Gastroesophageal sphincter (tissue), 4 donors: ENCODE data around the gene DISP2. TPM values are rescaled to one million over a fixed set of nuclear protein-coding genes. Genes with fewer than 3 reads are reported as not detected.

Source experiments
- ATAC-seq: fragments of 150-250 bp; one replicate; pipeline ENCODE4 v1.9.1; 2016; ENCODE audit warnings: mild to moderate bottlenecking, moderate library complexity
- H3K27ac ChIP-seq, 4 donors: fragments of 200-600 bp; sonication (generic) in 3 of 4; 1 replicate in 3 of 4; 2 replicates in 1 of 4; pipeline ENCODE4 v1.5.1; 2016 to 2019
- H3K27me3 ChIP-seq: fragments of 200-600 bp; sonication (generic); one replicate; pipeline ENCODE4 v1.5.1; 2019
- H3K36me3 ChIP-seq, 2 donors: fragments of 200-600 bp; sonication (generic); one replicate each; pipeline ENCODE4 v1.5.1; 2019; ENCODE audit warnings: control low read depth in 1 of 2
- H3K4me1 ChIP-seq, 3 donors: fragments of 200-600 bp; sonication (generic); 1 replicate in 2 of 3; 2 replicates in 1 of 3; pipeline ENCODE4 v1.5.1; 2016 to 2019; ENCODE audit warnings: control low read depth in 2 of 3
- H3K4me3 ChIP-seq, 2 donors: fragments of 200-600 bp; sonication (generic); one replicate each; pipeline ENCODE4 v1.5.1; 2019; ENCODE audit warnings: mild to moderate bottlenecking in 1 of 2, moderate library complexity in 1 of 2
- H3K9me3 ChIP-seq, 3 donors: fragments of 200-600 bp; sonication (generic); one replicate each; pipeline ENCODE4 v1.5.1; 2017 to 2019; ENCODE audit warnings: control low read depth in 2 of 3
- CTCF ChIP-seq, 4 experiments: fragments of 200-600 bp in 2 of 4; fragments of 450-650 bp in 2 of 4; sonication (generic) in 1 of 4; IDR thresholded peaks; one replicate each; pipeline ENCODE4 v1.5.1; 2017 to 2019; ENCODE audit warnings: antibody characterized with exemption in 4 of 4, mild to moderate bottlenecking in 2 of 4, moderate library complexity in 2 of 4
- EP300 ChIP-seq: sonication (generic); formaldehyde crosslinking; IDR thresholded peaks from one replicate; pipeline ENCODE4 v1.6.1; 2017; ENCODE audit warnings: antibody characterized with exemption, mild to moderate bottlenecking
- POLR2A ChIP-seq, 2 donors: fragments of 450-650 bp; IDR thresholded peaks; one replicate each; pipeline ENCODE4 v1.6.1; 2017; ENCODE audit warnings: antibody characterized with exemption in 2 of 2, mild to moderate bottlenecking in 2 of 2, moderate library complexity in 1 of 2
- POLR2AphosphoS5 ChIP-seq: sonication (generic); formaldehyde crosslinking; IDR thresholded peaks from one replicate; pipeline ENCODE4 v1.6.1; 2017; ENCODE audit warnings: antibody characterized with exemption
- whole genome bisulfite sequencing, 2 donors: methylation state at CpG; one replicate each; pipeline ENCODE4 v1.1.5; 2018; ENCODE audit warnings: low coverage in 1 of 2; 5-methylcytosine and 5-hydroxymethylcytosine counted together
- total RNA-seq, 4 donors: library from RNA; depleted of rRNA; stranded (reverse); fragments of >200 nt; gene quantifications; one replicate each; pipeline ENCODE4 v1.1.0, GENCODE V29; 2016

The DISP2 gene
- total RNA-seq, 4 donors from 2014 or later = 0.07 to 0.19 (median 0.15) TPM

- no peaks in the 10 kb centered on the region for H3K9me3 ChIP-seq
- H3K4me1 ChIP-seq = peaks cover 0 to 23% (median 0%) of the 10 kb centered on the region in 3 donors
- peak; percentile 93 for ATAC-seq
- 42 to 72% methylated on average over 2 to 3 of the region's 91 CpGs for WGBS, 2 donors
- TF ChIP-seq CTCF (IDR thresholded peaks at IDR 0.05) (peak in 3 of 4 experiments; percentile 91 to 94 (median 94)), POLR2AphosphoS5 (peak; percentile 44), POLR2A (IDR thresholded peaks at IDR 0.05) (no peak)
- H3K27ac ChIP-seq = peak overlapping the region in 3 of 4 donors; percentile 8 to 58 (median 52)
- no peaks in the 10 kb centered on the region for H3K27me3 ChIP-seq
- H3K36me3 ChIP-seq = no peaks in the 10 kb centered on the region
- peak overlapping the region in 1 of 2 donors; percentile 48 for H3K4me3 ChIP-seq
Observed at GRCh38 chr15:40367686-40368611, 9.9 kb downstream of the DISP2 start.

GRCh38 chr15:40368719-40369473, 10.9 kb downstream of the DISP2 start:
- WGBS, 2 donors = 97% methylated on average over 6 of the region's 24 CpGs; no CpG with 5 or more reads in 1 of the 2 donors
- no peak overlapping the region for H3K4me3 ChIP-seq
- TF ChIP-seq EP300 (no peak), POLR2AphosphoS5 (no peak), POLR2A (IDR thresholded peaks at IDR 0.05) (no peak), CTCF (IDR thresholded peaks at IDR 0.05) (no peak)
- ATAC-seq = no peak
- peaks cover 0 to 23% (median 0%) of the 10 kb centered on the region in 3 donors for H3K4me1 ChIP-seq
- no peaks in the 10 kb centered on the region for H3K27me3 ChIP-seq
- no peaks in the 10 kb centered on the region for H3K36me3 ChIP-seq
- H3K9me3 ChIP-seq = no peaks in the 10 kb centered on the region
- H3K27ac ChIP-seq = no peak overlapping the region

GRCh38 chr15:40369474-40369869, 11.5 kb downstream of the DISP2 start:
- H3K4me3 ChIP-seq = no peak overlapping the region
- peaks cover 0 to 23% (median 0%) of the 10 kb centered on the region in 3 donors for H3K4me1 ChIP-seq
- no peak overlapping the region for H3K27ac ChIP-seq
- no peaks in the 10 kb centered on the region for H3K36me3 ChIP-seq
- H3K9me3 ChIP-seq = no peaks in the 10 kb centered on the region
- WGBS, 2 donors = 80% methylated on average over 1 of the region's 10 CpGs; no CpG with 5 or more reads in 1 of the 2 donors
- no peaks in the 10 kb centered on the region for H3K27me3 ChIP-seq
- TF ChIP-seq POLR2A (IDR thresholded peaks at IDR 0.05) = no peak
- ATAC-seq = no peak

- ATAC-seq = no peak
Observed at GRCh38 chr15:40369971-40370370, 12.0 kb downstream of the DISP2 start.

More at GRCh38 chr15:40369971-40370370, 12.0 kb downstream of the DISP2 start:
- H3K4me3 ChIP-seq = no peak overlapping the region
- H3K27ac ChIP-seq = no peak overlapping the region
- no peaks in the 10 kb centered on the region for H3K27me3 ChIP-seq
- no peaks in the 10 kb centered on the region for H3K36me3 ChIP-seq
- H3K4me1 ChIP-seq = peaks cover 0 to 23% (median 0%) of the 10 kb centered on the region in 3 donors
- TF ChIP-seq CTCF (IDR thresholded peaks at IDR 0.05) = no peak
- no peak for TF ChIP-seq EP300
- TF ChIP-seq POLR2A (IDR thresholded peaks at IDR 0.05) = no peak
- no peaks in the 10 kb centered on the region for H3K9me3 ChIP-seq
- no CpG with 5 or more reads among the region's 13 CpGs for WGBS, 2 donors
